Measurements from ENCODE around the gene UNC79.

GRCh38 chr14:93747102-93747501 lies 316.4 kb downstream of the UNC79 start:
- no peak for TF ChIP-seq CTCF (IDR thresholded peaks at IDR 0.05)
- no peak for TF ChIP-seq POLR2A (IDR thresholded peaks at IDR 0.05)

All from testis (tissue), 2 donors.